Measurements from ENCODE around the gene SCN9A.

SCN9A gene

DNA sequence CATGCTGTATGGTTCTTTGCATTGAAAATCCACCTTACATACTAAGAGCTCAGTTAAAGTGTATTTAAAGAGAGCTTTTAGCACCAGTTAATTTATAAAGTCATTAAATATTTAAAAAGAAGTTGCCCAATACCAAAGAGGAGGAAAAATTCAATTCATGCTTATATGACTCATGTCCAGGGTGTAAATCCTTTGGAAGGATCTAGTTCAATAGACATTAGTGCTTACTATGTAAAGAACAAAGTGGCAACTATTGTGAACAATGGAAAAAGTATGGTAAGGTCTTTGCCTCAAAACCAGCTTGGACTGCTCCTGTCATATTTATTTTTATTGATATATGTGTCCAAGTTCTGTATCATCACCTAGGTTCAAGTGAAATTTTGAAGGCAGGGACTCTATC lies 90.5 kb downstream of the SCN9A start:
- H3K27me3 ChIP-seq (replicated peaks; ENCODE audit: control insufficient read depth, insufficient read depth, low read length) = no peaks in the 10 kb centered on the region
- H3K9me3 ChIP-seq (ENCODE audit: control insufficient read depth, low read length) = no peaks in the 10 kb centered on the region
- no peaks in the 10 kb centered on the region for H3K36me3 ChIP-seq (ENCODE audit: control insufficient read depth, insufficient read depth, low read length, severe bottlenecking)
- no peaks in the 10 kb centered on the region for H3K4me1 ChIP-seq (ENCODE audit: control insufficient read depth, insufficient read depth, low read length)
- no peak overlapping the region for H3K4me3 ChIP-seq (ENCODE audit: low read length)
- DNase-seq (ENCODE audit: low read depth) = no peak
- H3K9ac ChIP-seq (ENCODE audit: low read length) = no peak overlapping the region

DNA sequence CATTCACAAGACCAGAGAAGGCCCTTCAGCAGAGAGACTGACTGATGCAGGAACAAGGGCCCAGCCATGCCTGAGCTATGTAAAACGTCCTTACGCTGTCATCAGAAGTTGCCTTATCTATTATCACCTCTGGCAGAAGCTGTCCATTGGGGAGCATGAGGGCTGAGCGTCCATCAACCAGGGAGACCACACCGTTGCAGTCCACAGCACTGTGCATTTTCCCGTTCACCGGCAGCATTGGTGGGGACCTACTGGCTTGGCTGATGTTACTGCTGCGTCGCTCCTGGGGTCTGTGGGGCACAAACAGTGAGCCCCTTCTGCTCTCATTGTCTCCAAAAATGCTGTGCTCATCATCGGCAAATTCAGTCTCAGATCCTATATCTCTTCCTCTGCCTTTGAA lies 91.4 kb downstream of the SCN9A start:
- H3K27me3 ChIP-seq (replicated peaks; ENCODE audit: control insufficient read depth, insufficient read depth, low read length) = no peaks in the 10 kb centered on the region
- no peaks in the 10 kb centered on the region for H3K9me3 ChIP-seq (ENCODE audit: control insufficient read depth, low read length)
- no peaks in the 10 kb centered on the region for H3K36me3 ChIP-seq (ENCODE audit: control insufficient read depth, insufficient read depth, low read length, severe bottlenecking)
- no peaks in the 10 kb centered on the region for H3K4me1 ChIP-seq (ENCODE audit: control insufficient read depth, insufficient read depth, low read length)
- no peak overlapping the region for H3K9ac ChIP-seq (ENCODE audit: low read length)
- DNase-seq (ENCODE audit: low read depth) = no peak
- H3K4me3 ChIP-seq (ENCODE audit: low read length) = no peak overlapping the region

DNA sequence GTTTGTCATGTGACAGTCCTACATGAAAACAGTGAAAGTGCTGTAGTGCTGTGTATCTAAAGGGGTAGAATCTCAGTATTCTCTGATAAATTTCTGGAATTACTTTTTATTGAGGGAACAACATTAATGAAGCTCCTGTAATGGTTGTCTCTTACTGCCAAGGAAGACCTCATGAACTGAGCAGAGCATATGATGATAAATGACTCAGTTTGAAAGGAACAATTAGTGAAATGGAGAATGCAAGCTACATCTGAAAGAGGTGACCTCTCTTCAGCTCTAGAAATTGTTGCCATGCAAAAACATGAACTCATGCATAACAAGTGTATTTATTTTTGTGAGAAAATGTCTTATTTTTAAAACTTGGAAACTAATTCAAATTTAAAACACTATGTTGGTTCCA lies 93.6 kb downstream of the SCN9A start:
- DNase-seq (ENCODE audit: low read depth) = no peak
- Histone ChIP-seq H3K4me1 (ENCODE audit: control insufficient read depth, insufficient read depth, low read length) (no peaks in the 10 kb centered on the region), H3K36me3 (ENCODE audit: control insufficient read depth, insufficient read depth, low read length, severe bottlenecking) (no peaks in the 10 kb centered on the region), H3K9me3 (ENCODE audit: control insufficient read depth, low read length) (no peaks in the 10 kb centered on the region), H3K27me3 (replicated peaks; ENCODE audit: control insufficient read depth, insufficient read depth, low read length) (no peaks in the 10 kb centered on the region), H3K9ac (ENCODE audit: low read length) (no peak overlapping the region), H3K4me3 (ENCODE audit: low read length) (no peak overlapping the region)

DNA sequence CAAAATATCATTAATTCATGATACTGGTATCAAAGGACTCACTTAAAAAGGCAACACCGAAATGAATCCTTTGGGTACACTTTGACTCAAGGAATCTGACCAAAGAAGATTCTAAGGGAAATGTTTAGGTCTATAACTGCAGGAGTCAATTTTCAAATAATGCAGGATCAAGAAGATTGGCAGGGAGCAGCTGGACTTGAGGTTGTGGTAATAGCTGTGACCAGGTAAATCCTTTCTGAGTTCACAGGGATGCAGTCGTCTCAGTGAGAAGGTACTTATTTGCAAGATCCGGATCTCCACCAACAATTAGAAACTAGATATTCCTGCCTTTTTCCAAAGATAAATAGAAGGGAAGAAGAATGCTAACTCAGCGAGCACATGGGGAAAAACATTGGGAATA lies 96.9 kb downstream of the SCN9A start:
- H3K9ac ChIP-seq (ENCODE audit: low read length) = no peak overlapping the region
- no peaks in the 10 kb centered on the region for H3K4me1 ChIP-seq (ENCODE audit: control insufficient read depth, insufficient read depth, low read length)
- no peaks in the 10 kb centered on the region for H3K9me3 ChIP-seq (ENCODE audit: control insufficient read depth, low read length)
- H3K4me3 ChIP-seq (ENCODE audit: low read length) = no peak overlapping the region
- H3K27me3 ChIP-seq (replicated peaks; ENCODE audit: control insufficient read depth, insufficient read depth, low read length) = no peaks in the 10 kb centered on the region
- H3K36me3 ChIP-seq (ENCODE audit: control insufficient read depth, insufficient read depth, low read length, severe bottlenecking) = no peaks in the 10 kb centered on the region
- DNase-seq (ENCODE audit: low read depth) = no peak

DNA sequence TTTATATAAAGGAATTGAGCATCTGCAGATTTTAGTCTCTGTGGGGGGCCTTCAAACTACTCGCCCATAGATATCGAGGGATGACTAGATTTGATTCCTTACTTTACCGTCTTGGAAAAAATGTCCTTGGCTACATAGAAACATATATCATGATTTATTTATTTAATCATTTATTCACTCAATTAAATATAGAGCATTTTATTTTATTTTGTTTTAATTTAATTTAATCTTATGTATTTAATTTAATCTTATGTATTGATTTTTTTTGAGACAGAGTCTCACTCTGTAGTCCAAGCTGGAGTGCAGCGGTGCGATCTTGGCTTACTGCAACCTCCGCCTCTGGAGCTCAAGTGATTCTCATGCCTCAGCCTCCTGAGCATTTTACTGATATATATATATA lies 105.4 kb downstream of the SCN9A start:
- H3K4me3 ChIP-seq (ENCODE audit: low read length) = no peak overlapping the region
- no peak overlapping the region for H3K9ac ChIP-seq (ENCODE audit: low read length)

DNA sequence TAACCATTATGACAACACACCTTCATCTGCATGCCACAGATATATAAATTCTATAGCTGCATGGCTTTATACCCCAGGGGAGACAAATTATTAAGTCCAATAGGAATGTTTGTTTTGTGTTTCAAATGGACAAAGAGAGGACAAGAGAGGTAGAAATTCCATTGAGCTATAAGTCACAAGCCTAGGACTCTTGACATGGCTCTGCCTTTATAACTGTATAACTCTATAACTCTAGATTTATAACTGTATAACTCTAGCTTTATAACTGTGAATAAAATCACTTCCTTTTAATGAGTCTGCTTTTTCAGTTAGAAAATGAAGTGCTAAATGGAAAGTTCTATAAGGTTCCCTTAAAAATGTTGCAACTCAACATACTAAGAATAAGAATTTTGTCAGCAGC lies 106.4 kb downstream of the SCN9A start:
- Histone ChIP-seq H3K4me1 (ENCODE audit: control insufficient read depth, insufficient read depth, low read length) (no peaks in the 10 kb centered on the region), H3K27me3 (replicated peaks; ENCODE audit: control insufficient read depth, insufficient read depth, low read length) (no peaks in the 10 kb centered on the region), H3K36me3 (ENCODE audit: control insufficient read depth, insufficient read depth, low read length, severe bottlenecking) (no peaks in the 10 kb centered on the region), H3K9me3 (ENCODE audit: control insufficient read depth, low read length) (no peaks in the 10 kb centered on the region), H3K4me3 (ENCODE audit: low read length) (no peak overlapping the region), H3K9ac (ENCODE audit: low read length) (no peak overlapping the region)
- no peak for DNase-seq (ENCODE audit: low read depth)

More for the DNA sequence above, 105.4 kb downstream of the SCN9A start:
- Histone ChIP-seq H3K4me1 (ENCODE audit: control insufficient read depth, insufficient read depth, low read length) (no peaks in the 10 kb centered on the region), H3K27me3 (replicated peaks; ENCODE audit: control insufficient read depth, insufficient read depth, low read length) (no peaks in the 10 kb centered on the region), H3K36me3 (ENCODE audit: control insufficient read depth, insufficient read depth, low read length, severe bottlenecking) (no peaks in the 10 kb centered on the region), H3K9me3 (ENCODE audit: control insufficient read depth, low read length) (no peaks in the 10 kb centered on the region)
- DNase-seq (ENCODE audit: low read depth) = no peak

DNA sequence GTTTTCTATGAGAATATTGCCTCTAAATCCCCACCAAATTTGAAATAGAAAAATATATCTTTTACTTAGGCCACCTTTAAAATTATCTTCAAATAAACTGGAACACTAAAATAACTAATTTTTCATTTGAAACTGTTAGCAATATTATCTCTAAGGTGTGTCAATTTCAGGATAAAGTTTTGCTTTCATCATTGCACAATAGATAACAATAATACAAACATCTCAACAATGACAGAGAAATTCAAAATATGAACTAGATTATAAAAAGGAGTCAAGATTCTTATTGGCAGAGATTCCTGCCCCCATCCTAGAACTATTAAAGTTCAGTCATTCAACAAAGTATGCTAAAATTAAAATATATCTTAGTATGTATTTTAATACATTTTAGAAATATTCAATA lies 117.9 kb downstream of the SCN9A start:
- no peaks in the 10 kb centered on the region for H3K4me1 ChIP-seq (ENCODE audit: control insufficient read depth, insufficient read depth, low read length)

DNA sequence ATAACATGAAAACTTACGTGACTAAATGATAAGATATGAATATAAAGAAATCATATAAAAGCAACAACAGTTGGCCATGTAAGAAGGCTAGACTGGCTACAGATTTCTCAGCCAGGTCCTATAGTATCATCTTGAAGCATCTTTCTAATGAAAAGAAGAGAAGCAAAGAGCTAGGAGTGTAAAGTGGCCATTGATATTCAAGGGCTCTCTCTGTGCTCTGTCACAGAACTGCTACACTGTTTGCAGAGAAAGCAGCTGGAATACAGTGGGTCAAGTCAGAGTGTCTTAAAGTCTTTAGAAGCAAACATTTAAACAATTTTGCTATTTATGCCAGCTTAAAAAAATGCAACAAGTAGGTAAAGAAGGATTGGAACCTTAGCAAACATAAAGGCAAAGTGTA lies 118.8 kb downstream of the SCN9A start:
- H3K9ac ChIP-seq (ENCODE audit: low read length) = no peak overlapping the region
- no peak overlapping the region for H3K4me3 ChIP-seq (ENCODE audit: low read length)
- no peak for DNase-seq (ENCODE audit: low read depth)
- H3K9me3 ChIP-seq (ENCODE audit: control insufficient read depth, low read length) = no peaks in the 10 kb centered on the region
- no peaks in the 10 kb centered on the region for H3K4me1 ChIP-seq (ENCODE audit: control insufficient read depth, insufficient read depth, low read length)
- no peaks in the 10 kb centered on the region for H3K36me3 ChIP-seq (ENCODE audit: control insufficient read depth, insufficient read depth, low read length, severe bottlenecking)
- no peaks in the 10 kb centered on the region for H3K27me3 ChIP-seq (replicated peaks; ENCODE audit: control insufficient read depth, insufficient read depth, low read length)

More for the DNA sequence above, 117.9 kb downstream of the SCN9A start:
- Histone ChIP-seq H3K4me3 (ENCODE audit: low read length) (no peak overlapping the region), H3K27me3 (replicated peaks; ENCODE audit: control insufficient read depth, insufficient read depth, low read length) (no peaks in the 10 kb centered on the region), H3K9me3 (ENCODE audit: control insufficient read depth, low read length) (no peaks in the 10 kb centered on the region), H3K36me3 (ENCODE audit: control insufficient read depth, insufficient read depth, low read length, severe bottlenecking) (no peaks in the 10 kb centered on the region), H3K9ac (ENCODE audit: low read length) (no peak overlapping the region)
- no peak for DNase-seq (ENCODE audit: low read depth)

DNA sequence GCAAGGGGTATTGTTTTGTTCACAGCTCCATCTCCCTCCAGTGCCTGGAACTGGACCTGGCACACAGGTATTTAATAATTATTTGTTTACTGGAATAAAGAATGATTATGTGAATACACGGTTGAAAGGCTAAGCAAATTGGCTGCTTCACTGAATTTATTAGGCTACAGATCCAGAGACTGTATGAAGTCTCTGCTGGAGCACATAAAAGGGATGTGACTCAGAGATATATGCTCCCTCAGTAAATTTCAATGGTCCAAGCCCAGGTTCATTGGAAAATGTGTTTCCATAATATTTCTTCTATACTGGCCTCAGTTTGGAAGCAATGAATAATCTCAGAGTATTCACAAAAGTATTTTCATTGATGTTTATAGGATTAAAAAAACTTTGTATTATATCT lies 126.4 kb downstream of the SCN9A start:
- Histone ChIP-seq H3K27me3 (replicated peaks; ENCODE audit: control insufficient read depth, insufficient read depth, low read length) (no peaks in the 10 kb centered on the region), H3K9ac (ENCODE audit: low read length) (no peak overlapping the region), H3K4me3 (ENCODE audit: low read length) (no peak overlapping the region), H3K36me3 (ENCODE audit: control insufficient read depth, insufficient read depth, low read length, severe bottlenecking) (no peaks in the 10 kb centered on the region), H3K4me1 (ENCODE audit: control insufficient read depth, insufficient read depth, low read length) (no peaks in the 10 kb centered on the region), H3K9me3 (ENCODE audit: control insufficient read depth, low read length) (no peaks in the 10 kb centered on the region)
- no peak for DNase-seq (ENCODE audit: low read depth)

DNA sequence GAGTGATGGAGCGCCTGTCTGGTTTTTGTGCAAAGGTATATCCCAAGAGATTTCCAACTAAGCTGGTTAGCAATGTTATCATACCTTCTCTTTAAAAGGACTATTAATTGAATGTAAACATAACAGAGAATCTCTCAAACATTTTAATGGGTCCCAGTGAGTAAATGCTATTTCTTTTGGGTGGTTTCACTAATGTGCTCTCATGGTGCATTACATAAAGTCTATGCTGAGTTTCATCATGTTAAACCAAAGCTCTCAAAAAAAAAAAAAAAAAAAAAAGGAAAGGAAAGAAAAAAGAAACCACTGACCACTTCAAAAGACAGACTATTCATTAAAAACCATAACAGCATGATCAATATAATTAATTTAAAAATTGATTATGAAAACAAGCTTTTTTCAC lies 128.8 kb downstream of the SCN9A start:
- DNase-seq (ENCODE audit: low read depth) = peak; percentile 55
- Histone ChIP-seq H3K9ac (ENCODE audit: low read length) (no peak overlapping the region), H3K9me3 (ENCODE audit: control insufficient read depth, low read length) (no peaks in the 10 kb centered on the region)

DNA sequence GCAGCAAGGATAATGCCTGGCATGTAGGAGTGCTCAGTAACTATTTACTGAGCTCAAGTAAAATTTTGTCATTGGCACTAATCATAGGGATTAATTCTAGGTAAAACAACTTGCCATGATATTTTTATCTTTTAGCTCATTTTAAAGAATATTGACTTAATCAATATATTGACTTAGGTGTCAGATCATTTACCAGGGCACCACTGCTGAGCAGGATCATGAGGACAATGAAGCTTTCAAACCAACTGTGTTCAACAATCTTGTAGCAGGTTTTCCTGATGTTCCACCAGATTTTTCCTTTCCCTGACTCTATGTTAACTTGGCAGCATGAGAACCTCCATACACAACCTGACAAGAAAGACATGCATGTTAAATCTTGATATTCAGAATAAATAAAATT lies 133.4 kb downstream of the SCN9A start:
- no peak overlapping the region for H3K4me3 ChIP-seq (ENCODE audit: low read length)
- DNase-seq (ENCODE audit: low read depth) = no peak
- H3K27me3 ChIP-seq (replicated peaks; ENCODE audit: control insufficient read depth, insufficient read depth, low read length) = no peaks in the 10 kb centered on the region
- H3K36me3 ChIP-seq (ENCODE audit: control insufficient read depth, insufficient read depth, low read length, severe bottlenecking) = no peaks in the 10 kb centered on the region
- no peaks in the 10 kb centered on the region for H3K4me1 ChIP-seq (ENCODE audit: control insufficient read depth, insufficient read depth, low read length)
- H3K9me3 ChIP-seq (ENCODE audit: control insufficient read depth, low read length) = no peaks in the 10 kb centered on the region
- no peak overlapping the region for H3K9ac ChIP-seq (ENCODE audit: low read length)

More for the DNA sequence above, 128.8 kb downstream of the SCN9A start:
- Histone ChIP-seq H3K27me3 (replicated peaks; ENCODE audit: control insufficient read depth, insufficient read depth, low read length) (no peaks in the 10 kb centered on the region), H3K4me3 (ENCODE audit: low read length) (no peak overlapping the region), H3K36me3 (ENCODE audit: control insufficient read depth, insufficient read depth, low read length, severe bottlenecking) (no peaks in the 10 kb centered on the region), H3K4me1 (ENCODE audit: control insufficient read depth, insufficient read depth, low read length) (no peaks in the 10 kb centered on the region)

DNA sequence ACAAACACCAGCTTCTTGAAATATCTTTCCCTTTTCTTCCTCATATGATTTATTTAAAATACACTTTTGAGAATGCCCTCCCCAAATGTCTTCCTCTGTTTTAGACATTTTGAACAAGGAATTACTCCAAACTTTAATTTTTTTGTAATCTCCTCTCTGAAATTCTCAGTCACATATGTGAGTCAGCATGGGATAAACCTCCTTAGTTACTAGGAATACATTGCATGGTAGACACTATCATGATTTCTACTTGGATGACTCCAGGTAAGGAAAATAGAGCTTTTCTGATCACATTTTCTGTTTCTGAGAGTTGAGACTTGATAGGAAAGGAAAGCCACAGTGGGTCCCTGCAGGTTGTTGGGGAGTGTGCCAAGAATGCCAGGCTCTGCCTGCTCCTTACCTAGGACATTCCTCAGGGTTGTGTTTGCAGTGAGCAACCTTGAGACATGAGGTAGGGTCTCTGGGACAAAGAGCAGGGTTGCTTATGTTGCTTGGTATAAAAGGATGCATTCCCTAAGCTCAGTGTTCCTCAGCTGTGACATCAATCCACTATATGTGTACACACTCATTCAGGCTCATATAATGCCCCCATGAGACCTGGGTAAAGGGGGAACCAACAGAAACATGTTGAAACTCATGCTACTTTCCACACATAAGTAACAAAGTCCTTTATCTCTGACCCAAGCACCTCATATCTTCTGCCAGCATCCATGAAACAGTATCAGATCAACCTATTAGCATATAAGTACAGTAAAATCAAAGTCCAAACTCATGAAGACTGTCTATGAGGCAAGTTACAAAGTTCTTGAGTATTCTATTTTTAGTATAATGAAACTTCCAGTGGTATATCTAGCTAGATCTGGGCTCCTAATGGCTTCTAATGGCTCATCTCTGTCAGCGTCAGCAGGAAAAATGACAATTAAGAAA lies 135.1 kb downstream of the SCN9A start:
- DNase-seq (ENCODE audit: low read depth) = peak; percentile 33
- Histone ChIP-seq H3K36me3 (ENCODE audit: control insufficient read depth, insufficient read depth, low read length, severe bottlenecking) (no peaks in the 10 kb centered on the region), H3K27me3 (replicated peaks; ENCODE audit: control insufficient read depth, insufficient read depth, low read length) (no peaks in the 10 kb centered on the region)

More for the DNA sequence above, 135.1 kb downstream of the SCN9A start:
- Histone ChIP-seq H3K9ac (ENCODE audit: low read length) (no peak overlapping the region), H3K9me3 (ENCODE audit: control insufficient read depth, low read length) (no peaks in the 10 kb centered on the region), H3K4me3 (ENCODE audit: low read length) (no peak overlapping the region), H3K4me1 (ENCODE audit: control insufficient read depth, insufficient read depth, low read length) (no peaks in the 10 kb centered on the region)
